ENCODE results near the gene RIBC2. TPM values are rescaled to one million over a fixed set of nuclear protein-coding genes. Genes with fewer than 3 reads are reported as not detected.

The RIBC2 gene
- polyA plus RNA-seq, 1 donor (not counting 4 experiments of a cell fraction or from before 2014, with no cell fraction given): 0.12 TPM

DNA sequence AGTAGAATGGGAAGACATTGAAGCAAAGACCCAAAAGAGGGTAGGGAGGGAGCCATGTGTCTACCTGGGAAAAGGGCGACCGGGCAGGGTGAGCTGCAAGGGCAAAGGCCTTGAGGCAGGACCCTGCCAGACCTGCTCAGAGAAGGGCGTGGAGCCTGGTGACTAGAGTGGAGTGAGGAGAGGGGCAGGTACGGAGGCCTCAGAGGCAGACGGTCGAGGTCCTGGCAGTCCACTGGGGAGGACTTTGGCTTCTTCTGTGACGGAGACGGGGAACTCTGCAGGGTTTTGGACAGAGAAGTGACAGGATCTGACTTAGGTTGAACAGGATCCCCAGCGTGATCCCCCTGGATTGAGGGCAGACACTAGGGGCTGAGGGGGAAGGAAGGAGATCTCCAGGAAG is 12.9 kb downstream of the RIBC2 start:
- no peaks in the 10 kb centered on the region for H3K36me3 ChIP-seq (ENCODE audit: control insufficient read depth in 2 of 2, extremely low read depth in 1 of 2, insufficient read depth in 2 of 2, low read length in 2 of 2)
- no peak overlapping the region for H3K9ac ChIP-seq (ENCODE audit: control insufficient read depth, extremely low read depth, insufficient read depth, low read length)
- DNase-seq (ENCODE audit: low read depth, low spot score) (no peak), FAIRE-seq (no peak)
- no peaks in the 10 kb centered on the region for H3K79me2 ChIP-seq (ENCODE audit: control insufficient read depth, insufficient read depth, low read length)
- H2AFZ ChIP-seq (ENCODE audit: control insufficient read depth, low read length): no peak overlapping the region
- H3K27ac ChIP-seq (ENCODE audit: control insufficient read depth, insufficient read depth, low read length): no peak overlapping the region
- dilution Hi-C loops (cut with MboI; ENCODE audit: extremely low pct_ligation_motif_present, low sequenced_read_pairs): no loop called here
- TF ChIP-seq, protein P1, sequence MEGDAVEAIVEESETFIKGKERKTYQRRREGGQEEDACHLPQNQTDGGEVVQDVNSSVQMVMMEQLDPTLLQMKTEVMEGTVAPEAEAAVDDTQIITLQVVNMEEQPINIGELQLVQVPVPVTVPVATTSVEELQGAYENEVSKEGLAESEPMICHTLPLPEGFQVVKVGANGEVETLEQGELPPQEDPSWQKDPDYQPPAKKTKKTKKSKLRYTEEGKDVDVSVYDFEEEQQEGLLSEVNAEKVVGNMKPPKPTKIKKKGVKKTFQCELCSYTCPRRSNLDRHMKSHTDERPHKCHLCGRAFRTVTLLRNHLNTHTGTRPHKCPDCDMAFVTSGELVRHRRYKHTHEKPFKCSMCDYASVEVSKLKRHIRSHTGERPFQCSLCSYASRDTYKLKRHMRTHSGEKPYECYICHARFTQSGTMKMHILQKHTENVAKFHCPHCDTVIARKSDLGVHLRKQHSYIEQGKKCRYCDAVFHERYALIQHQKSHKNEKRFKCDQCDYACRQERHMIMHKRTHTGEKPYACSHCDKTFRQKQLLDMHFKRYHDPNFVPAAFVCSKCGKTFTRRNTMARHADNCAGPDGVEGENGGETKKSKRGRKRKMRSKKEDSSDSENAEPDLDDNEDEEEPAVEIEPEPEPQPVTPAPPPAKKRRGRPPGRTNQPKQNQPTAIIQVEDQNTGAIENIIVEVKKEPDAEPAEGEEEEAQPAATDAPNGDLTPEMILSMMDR (optimal IDR thresholded peaks at IDR 0.05 in 1 of 3, IDR thresholded peaks at IDR 0.05 in 1 of 3, conservative IDR thresholded peaks at IDR 0.05 in 1 of 3; ENCODE audit: extremely low read depth in 1 of 3, insufficient read depth in 2 of 3, low read length in 3 of 3): no peak
- no peak for TF ChIP-seq EZH2 (IDR thresholded peaks at IDR 0.05; ENCODE audit: low read length)
- H3K4me2 ChIP-seq (ENCODE audit: control insufficient read depth, extremely low read depth, insufficient read depth, low read depth, low read length): no peak overlapping the region
- H4K20me1 ChIP-seq (ENCODE audit: control insufficient read depth, extremely low read depth, insufficient read depth, low read length): no peaks in the 10 kb centered on the region
- no peaks in the 10 kb centered on the region for H3K4me1 ChIP-seq (ENCODE audit: control insufficient read depth, extremely low read depth, insufficient read depth, low read length)
- peaks cover 4% of the 10 kb centered on the region for H3K27me3 ChIP-seq (ENCODE audit: control insufficient read depth, extremely low read depth, insufficient read depth, low read length)
- H3K9me3 ChIP-seq (ENCODE audit: control insufficient read depth, low read depth, low read length): no peaks in the 10 kb centered on the region
- H3K4me3 ChIP-seq (ENCODE audit: control insufficient read depth in 2 of 3, extremely low read depth in 1 of 3, insufficient read depth in 2 of 3, low read depth in 1 of 3, low read length in 3 of 3): no peak overlapping the region
- H3K9me1 ChIP-seq (ENCODE audit: control insufficient read depth, extremely low read depth, insufficient read depth, low read length): no peaks in the 10 kb centered on the region

DNA sequence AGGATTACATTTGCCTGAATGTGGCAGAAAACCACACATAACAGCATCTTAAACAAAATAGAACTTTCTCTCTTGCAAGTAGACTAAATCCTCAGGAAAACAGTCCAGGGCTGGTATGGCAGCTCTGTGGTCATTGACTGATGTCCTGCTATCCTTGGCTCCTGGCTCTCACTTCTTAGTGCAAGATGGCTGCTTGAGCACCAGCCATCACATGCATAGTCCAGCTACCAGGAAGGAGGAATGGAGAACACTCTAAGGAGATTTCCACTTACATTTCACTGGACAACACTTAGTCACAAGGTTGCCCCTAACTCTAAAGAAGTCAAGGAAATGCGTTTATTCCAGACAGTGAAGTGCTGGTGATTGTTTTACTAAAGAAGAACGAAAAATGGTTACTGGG is 13.6 kb downstream of the RIBC2 start:
- dilution Hi-C loops (cut with MboI; ENCODE audit: extremely low pct_ligation_motif_present, low sequenced_read_pairs): no loop called here
- no peak for DNase-seq (ENCODE audit: low read depth, low spot score)

More for the DNA sequence above, 13.6 kb downstream of the RIBC2 start:
- no peaks in the 10 kb centered on the region for H3K36me3 ChIP-seq (ENCODE audit: control insufficient read depth in 2 of 2, extremely low read depth in 1 of 2, insufficient read depth in 2 of 2, low read length in 2 of 2)
- no peak for TF ChIP-seq EZH2 (IDR thresholded peaks at IDR 0.05; ENCODE audit: low read length)
- TF ChIP-seq, protein P1 (optimal IDR thresholded peaks at IDR 0.05 in 1 of 3, IDR thresholded peaks at IDR 0.05 in 1 of 3, conservative IDR thresholded peaks at IDR 0.05 in 1 of 3; ENCODE audit: extremely low read depth in 1 of 3, insufficient read depth in 2 of 3, low read length in 3 of 3): no peak
- no peaks in the 10 kb centered on the region for H3K9me3 ChIP-seq (ENCODE audit: control insufficient read depth, low read depth, low read length)
- no peak overlapping the region for H3K4me2 ChIP-seq (ENCODE audit: control insufficient read depth, extremely low read depth, insufficient read depth, low read depth, low read length)
- no peaks in the 10 kb centered on the region for H3K79me2 ChIP-seq (ENCODE audit: control insufficient read depth, insufficient read depth, low read length)
- no peaks in the 10 kb centered on the region for H4K20me1 ChIP-seq (ENCODE audit: control insufficient read depth, extremely low read depth, insufficient read depth, low read length)
- no peak overlapping the region for H3K27ac ChIP-seq (ENCODE audit: control insufficient read depth, insufficient read depth, low read length)
- no peak overlapping the region for H3K9ac ChIP-seq (ENCODE audit: control insufficient read depth, extremely low read depth, insufficient read depth, low read length)
- H2AFZ ChIP-seq (ENCODE audit: control insufficient read depth, low read length): no peak overlapping the region
- no peak overlapping the region for H3K4me3 ChIP-seq (ENCODE audit: control insufficient read depth in 2 of 3, extremely low read depth in 1 of 3, insufficient read depth in 2 of 3, low read depth in 1 of 3, low read length in 3 of 3)
- H3K9me1 ChIP-seq (ENCODE audit: control insufficient read depth, extremely low read depth, insufficient read depth, low read length): no peaks in the 10 kb centered on the region
- H3K27me3 ChIP-seq (ENCODE audit: control insufficient read depth, extremely low read depth, insufficient read depth, low read length): peaks cover 4% of the 10 kb centered on the region
- H3K4me1 ChIP-seq (ENCODE audit: control insufficient read depth, extremely low read depth, insufficient read depth, low read length): no peaks in the 10 kb centered on the region
- FAIRE-seq: no peak

All from keratinocyte (primary cell).